Right ventricle myocardium superior (tissue), 1 donor: ENCODE data around the gene RUSF1. TPM values are rescaled to one million over a fixed set of nuclear protein-coding genes. Genes with fewer than 3 reads are reported as not detected.
"Not testable (repeated sequence)": the region's sequence is repeated elsewhere in the genome, so short reads cannot be mapped to it uniquely, and the experiment has no call there.

Experiments
- ATAC-seq: fragments of 200-7000 bp; cut with Tn5 transposase; one replicate; pipeline ENCODE4 v1.9.1; 2020; ENCODE audit warnings: mild to moderate bottlenecking; ENCODE audit not compliant: poor library complexity
- DNase-seq: peaks from one replicate; pipeline ENCODE4 v3.0.0-alpha.2; 2020
- intact Hi-C: fragments of 100-400 bp; cut with DNase I; formaldehyde crosslinking; loops from one replicate; pipeline ENCODE4 v1.11.2; 2022
- total RNA-seq: library from RNA; stranded (reverse); fragmentation: NEBNext Ultra II Directional; extraction: Animal tissue kit (Norgen Biotek cat#: 25700); gene quantifications from one replicate; pipeline ENCODE4 v1.2.1, GENCODE V29; 2021
- donor health status: DM: no; HTN: yes; CAD: no; lungs with severe emphysema.

RUSF1 gene
- total RNA-seq, 1 donor from 2014 or later: 20.1 TPM

DNA sequence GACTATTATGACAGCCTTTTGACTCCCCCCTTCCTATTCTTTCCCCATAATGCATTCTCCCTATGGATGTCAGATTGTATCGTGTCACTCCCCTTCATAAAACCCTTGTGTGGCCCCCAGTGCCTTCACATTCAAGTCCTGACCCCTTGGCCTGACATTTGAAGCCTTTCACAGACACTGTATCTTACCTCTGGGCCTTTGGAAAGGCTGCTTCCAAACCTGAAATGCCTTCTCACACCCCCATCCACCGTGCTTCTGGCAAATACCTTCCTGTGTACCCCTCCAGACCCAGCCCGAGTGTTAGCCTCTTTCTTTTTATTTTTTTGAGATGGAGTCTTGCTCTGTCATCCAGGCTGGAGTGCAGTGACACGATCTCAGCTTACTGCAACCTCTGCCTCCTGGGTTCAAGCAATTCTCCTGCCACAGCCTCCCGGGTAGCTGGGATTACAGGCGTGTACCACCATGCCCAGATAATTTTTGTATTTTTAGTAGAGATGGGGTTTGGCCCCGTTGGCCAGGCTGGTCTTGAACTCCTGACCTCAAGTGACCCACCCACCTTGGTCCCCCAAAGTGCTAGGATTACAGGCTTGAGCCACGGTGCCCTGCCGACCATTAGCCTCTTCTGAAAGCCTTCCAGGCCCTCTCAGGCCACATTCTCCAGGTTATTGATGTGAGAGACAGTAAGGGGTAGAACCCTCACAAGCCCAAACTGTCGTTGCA lies 46.8 kb downstream of the RUSF1 start:
- ATAC-seq: no peak
- peak; percentile 23 for DNase-seq
- intact Hi-C loops: no loop called here

GRCh38 chr16:31460582-31461002 lies 47.6 kb downstream of the RUSF1 start:
- intact Hi-C loops: no loop called here
- no peak for ATAC-seq
- DNase-seq: peak; percentile 25

GRCh38 chr16:31459687-31460581 lies 48.3 kb downstream of the RUSF1 start:
- ATAC-seq (peak; percentile 91), DNase-seq (peak; percentile 100)
- intact Hi-C loops: no loop called here

DNA sequence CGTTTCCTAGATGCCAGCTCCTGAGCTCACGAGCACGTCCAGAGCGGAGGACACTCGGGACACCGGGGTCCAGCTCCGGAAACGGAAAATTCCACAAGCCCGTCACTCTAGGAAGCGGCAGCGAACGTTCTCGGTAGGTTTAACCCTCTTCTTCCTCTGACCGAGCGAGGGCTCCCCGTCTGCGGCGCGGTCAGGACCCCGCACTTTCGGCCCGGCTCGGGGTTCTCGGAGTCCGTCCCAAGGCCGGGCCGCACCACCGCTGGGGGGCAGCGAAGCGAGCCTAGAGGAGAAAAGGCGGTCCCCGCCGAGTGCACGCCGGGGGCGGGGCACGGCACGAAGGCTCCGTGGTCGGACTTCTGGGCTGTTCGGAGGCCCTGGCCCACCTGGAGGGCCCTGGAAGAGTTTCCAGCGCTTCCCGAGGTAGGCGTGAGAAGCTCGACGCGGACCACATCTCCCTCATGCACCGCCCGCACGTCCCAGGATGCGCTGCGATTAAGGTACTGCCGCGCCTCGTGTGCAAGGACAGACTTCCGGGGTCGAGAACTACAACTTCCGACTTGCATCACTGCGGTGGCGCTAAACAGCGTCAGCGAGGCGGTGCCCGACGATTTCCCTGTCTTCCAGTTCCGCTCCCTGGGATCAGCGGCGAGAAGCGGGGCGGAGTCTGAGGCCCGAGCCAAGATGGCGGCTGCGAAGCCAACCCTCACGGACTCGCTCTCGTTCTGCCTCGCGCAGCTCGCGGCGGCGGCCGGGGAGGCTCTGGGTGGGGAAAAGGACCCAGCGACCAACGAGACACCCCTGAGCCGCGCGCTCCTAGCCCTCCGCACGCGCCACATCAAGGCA lies 49.1 kb downstream of the RUSF1 start, which contains the start of gene ARMC5:
ARMC5 (plus strand) TSS at position 658 of the 843 bp plus-strand sequence; CDS start at position 682, 24 bp downstream.
- DNase-seq: peak; percentile 98
- peak; percentile 90 for ATAC-seq
- intact Hi-C loops: no loop called here

GRCh38 chr16:31458073-31458843 lies 49.9 kb downstream of the RUSF1 start:
- peak; percentile 76 for DNase-seq
- ATAC-seq: peak; percentile 0
- intact Hi-C loops: no loop called here

DNA sequence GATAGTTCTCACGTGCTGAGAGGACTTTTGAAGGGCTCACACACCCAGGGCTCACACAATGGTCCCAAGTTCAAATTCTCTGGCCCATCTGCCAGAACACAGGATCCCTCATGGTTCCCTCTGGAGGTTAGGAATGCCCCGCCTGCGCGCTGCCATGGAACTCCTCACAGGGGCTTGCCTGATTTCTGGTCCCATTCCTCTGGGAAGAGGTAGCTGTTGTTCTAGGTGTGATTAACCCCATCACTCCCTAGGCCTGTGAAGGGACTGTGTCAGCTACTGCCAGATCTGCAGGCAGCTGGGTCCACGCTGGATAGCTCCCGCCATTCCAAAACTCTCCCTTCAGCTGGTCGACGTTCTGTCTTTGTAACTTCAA lies 51.2 kb downstream of the RUSF1 start:
- DNase-seq (no peak), ATAC-seq (no peak)
- intact Hi-C loops: no loop called here

DNA sequence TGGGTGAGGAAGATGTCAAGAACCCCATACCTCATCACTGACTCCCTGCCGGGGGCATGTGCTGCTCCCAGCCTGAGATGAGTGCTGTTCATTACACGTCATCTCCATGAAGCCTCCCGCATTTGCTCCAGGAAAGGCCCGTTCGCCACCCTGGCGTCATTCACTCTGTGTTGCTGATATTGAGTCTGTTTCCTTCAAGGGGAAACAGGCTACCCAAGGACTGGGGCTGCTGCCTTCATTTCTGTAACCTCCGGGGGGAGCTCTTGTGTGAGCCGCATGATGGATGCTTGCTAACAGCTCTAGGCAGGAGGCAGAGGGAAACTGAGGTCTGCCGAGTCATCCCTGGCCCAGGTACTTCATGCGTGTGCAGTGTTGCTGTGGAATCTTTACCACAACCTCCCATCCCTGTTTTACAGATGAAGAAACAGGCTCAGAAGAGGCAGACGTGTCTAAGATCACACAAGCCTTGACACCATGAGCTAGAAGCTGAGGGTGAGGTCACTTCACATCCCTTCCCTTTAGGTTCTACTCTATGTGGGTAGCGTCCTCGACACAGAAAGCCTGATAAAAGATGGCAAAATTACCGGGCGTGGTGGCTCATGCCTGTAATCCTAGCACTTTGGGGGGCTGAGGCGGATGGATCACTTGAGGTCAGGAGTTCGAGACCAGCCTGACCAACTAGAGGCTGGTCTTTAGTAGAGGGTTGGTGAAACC lies 52.4 kb downstream of the RUSF1 start:
- intact Hi-C loops: no loop called here
- no peak for ATAC-seq
- DNase-seq: no peak

DNA sequence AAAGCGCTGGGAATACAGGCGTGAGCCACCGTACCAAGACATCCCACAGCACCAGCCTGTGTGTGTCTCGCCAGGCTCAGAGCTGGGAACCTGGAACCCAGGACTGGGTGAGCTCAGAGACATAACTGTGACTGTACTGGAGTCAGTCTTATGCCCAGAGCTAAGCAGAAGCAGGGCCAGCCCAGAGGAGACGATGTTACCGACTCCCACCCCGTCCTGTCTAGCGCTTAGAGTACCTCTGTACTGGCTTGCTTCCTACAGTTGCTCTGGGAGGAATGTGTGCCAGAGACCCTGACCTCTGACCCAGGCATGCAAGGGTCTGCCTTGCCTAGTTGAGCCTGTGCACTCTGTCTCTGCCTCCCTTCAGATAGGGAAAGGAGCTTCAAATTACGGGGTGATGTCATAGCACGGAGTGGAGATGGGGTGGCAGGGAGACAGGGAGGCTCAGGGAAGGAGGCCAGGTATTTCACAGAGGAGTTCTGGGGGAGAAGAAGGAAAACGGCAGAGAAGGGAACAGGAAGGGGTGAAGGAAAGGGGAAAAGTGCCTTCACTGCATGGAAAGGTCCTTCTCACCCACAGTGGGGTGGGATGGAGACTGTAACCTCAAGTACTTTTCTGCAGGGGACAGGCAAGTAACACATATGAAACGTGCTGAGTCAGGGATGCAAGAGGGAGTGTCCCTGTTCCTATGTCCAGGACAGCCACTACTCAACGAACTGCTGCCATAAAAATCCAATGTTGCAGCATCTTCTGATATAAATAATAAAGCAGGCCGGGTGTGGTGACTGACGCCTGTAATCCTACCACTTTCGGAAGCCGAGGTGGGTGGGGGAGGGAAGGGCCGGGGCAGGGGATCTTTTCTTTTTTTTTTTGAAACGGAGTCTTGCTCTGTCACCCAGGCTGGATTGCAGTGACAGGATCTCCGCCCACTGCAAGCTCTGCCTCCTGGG lies 54.7 kb downstream of the RUSF1 start:
- DNase-seq: peak; percentile 68
- peak; percentile 16 for ATAC-seq
- intact Hi-C loops: no loop called here

DNA sequence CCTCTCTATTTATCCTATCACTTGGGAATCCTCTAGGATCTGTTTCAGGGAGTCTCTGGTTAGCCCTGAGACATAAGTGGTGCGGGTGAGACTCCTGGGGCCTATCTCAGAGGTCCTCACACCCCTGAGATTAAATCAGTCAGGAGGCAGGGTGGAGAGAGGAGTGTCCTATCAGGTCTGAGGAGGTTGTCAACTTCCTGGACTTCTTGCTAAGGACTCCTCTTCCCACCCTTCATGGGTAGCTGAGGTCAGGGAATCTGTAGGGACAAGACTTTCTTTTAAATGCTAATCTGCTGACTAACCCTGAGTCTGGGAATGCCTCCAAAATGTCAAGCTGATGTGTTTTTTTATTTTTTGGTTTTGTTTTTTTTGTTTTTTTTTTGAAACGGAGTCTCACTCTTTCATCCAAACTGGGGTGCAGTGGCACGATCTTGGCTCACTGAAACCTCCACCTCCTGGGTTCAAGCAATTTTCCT lies 55.5 kb downstream of the RUSF1 start:
- intact Hi-C loops: no loop called here
- DNase-seq (no peak), ATAC-seq (peak; percentile 50)

GRCh38 chr16:31451681-31452351 lies 56.4 kb downstream of the RUSF1 start:
- DNase-seq: peak; percentile 63
- peak; percentile 71 for ATAC-seq
- intact Hi-C loops: no loop called here

DNA sequence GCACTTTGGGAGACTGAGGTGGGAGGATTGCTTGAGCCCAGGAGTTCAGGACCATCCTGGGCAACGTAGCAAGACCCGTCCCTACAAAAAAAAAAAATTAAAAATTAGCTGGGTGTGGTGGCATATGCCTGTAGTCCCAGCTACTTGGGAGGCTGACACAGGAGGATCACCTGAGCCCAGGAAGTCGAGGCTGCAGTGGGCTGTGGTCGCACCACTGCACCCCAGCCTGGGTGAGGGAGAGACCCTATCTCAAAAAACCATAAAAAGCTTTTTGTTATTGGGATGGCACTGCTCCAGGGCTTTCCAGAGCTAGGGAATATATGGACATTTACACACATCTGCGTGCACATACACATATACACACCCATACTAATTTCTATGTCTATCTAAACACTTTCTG lies 57.0 kb downstream of the RUSF1 start:
- intact Hi-C loops: no loop called here
- no peak for ATAC-seq
- DNase-seq: no peak

- not testable (repeated sequence) for DNase-seq, ATAC-seq
- intact Hi-C loops: loop anchor here (10.0 kb wide), 1 partner anchor 261 kb away; the partner anchor contains the start of gene FUS
Observed at GRCh38 chr16:31445931-31446330, 62.3 kb downstream of the RUSF1 start.

DNA sequence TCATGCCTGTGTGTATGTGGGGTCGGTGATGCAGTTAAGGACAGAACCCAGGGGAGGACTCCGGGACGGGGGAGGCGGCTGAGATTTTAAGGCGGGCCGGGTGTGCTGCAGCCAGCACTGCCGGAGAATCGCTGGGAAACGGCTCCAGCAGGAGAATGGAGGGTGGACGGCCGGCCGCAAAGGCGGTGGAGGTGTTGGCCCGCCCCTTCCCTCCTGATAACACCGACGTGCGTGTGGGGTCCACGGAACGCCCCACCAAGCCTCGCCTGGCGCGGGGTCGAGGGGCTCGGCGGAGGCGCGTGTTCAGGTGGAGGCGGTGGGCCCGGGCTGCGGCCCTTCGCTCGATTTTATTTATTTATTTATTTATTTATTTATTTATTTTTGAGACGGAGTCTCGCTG lies 66.2 kb downstream of the RUSF1 start:
- DNase-seq: no peak
- peak; percentile 1 for ATAC-seq
- intact Hi-C loops: loop anchor here (5.0 to 10.0 kb wide), 2 partner anchors 257 to 455 kb away; partner anchors contain the start of genes FUS and HSD3B7

- intact Hi-C loops: loop anchor here (5.0 to 10.0 kb wide), 2 partner anchors 256 to 453 kb away; partner anchors contain the start of genes FUS and HSD3B7
- DNase-seq (no peak), ATAC-seq (no peak)
Observed at GRCh38 chr16:31440516-31441184, 67.5 kb downstream of the RUSF1 start.

DNA sequence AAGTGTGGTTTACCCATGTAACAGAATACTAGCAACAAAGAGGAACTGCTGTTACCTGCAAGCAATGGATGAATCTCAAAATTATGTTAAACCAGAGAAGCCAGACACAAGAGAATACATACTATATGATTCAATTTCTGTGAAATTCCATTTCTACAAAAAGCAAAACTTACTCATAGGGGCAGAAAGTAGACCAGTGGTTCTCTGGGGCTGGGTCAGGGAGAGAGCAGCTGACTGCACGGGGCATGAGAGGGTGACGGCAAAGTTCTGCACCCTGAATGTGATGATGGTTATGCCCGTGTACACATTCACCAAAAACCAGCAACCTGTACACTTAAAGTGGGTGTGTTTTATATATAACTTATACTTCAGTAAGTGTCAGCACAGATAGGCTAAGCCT lies 68.7 kb downstream of the RUSF1 start:
- DNase-seq (no peak), ATAC-seq (no peak)
- intact Hi-C loops: no loop called here
